Measurements from ENCODE around the gene RFTN2. TPM values are rescaled to one million over a fixed set of nuclear protein-coding genes. Genes with fewer than 3 reads are reported as not detected.

RFTN2 gene
- total and polyA plus RNA-seq, 2 of the 13 experiments (the other 11 are each of a cell fraction or from before 2014, with no cell fraction given) = not detected

DNA sequence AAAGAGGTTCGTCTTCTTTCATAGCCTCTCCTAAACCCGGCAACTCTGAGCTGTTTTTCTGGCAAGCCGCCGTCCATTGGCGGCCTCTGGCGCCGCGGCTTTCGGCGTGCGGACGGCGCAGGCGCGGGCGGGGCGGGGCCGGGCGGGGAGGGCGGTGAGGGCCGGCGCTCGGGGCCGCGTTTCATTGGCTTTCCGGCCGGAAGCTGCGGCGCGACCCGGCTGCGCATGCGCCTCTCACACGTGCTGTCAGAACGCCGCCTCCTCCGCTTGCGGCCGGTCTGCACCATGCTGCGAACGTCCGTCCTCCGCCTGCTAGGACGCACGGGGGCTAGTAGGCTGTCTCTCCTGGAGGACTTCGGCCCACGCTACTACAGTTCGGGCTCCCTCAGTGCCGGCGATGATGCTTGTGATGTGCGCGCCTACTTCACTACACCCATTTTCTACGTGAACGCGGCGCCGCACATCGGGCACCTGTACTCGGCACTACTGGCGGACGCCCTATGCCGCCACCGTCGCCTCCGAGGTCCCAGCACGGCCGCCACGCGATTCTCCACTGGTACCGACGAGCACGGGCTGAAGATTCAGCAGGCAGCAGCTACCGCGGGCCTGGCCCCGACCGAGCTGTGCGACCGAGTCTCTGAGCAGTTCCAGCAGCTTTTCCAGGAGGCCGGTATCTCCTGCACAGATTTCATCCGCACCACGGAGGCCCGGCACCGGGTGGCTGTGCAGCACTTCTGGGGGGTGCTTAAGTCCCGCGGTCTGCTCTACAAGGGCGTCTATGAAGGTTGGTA, 29.9 kb upstream of the RFTN2 start, which contains the start of gene MARS2 (continued):
- TF ChIP-seq ZNF615 (CRISPR knock-in tag; IDR thresholded peaks at IDR 0.05; ENCODE audit: borderline replicate concordance) = no peak
- TF ChIP-seq ZNF367 (CRISPR knock-in tag; IDR thresholded peaks at IDR 0.05; ENCODE audit: borderline replicate concordance) = no peak; the same call in 1 of the 2 replicates
- TF ChIP-seq GATAD1 (CRISPR knock-in tag; IDR thresholded peaks at IDR 0.05) = peak; percentile 84
- TF ChIP-seq RFX3 (CRISPR knock-in tag; IDR thresholded peaks at IDR 0.05) = 0 out of 2 replicates have a peak, but pooled peaks have one; percentile 9
- TF ChIP-seq TP53 (CRISPR knock-in tag; conservative IDR thresholded peaks at IDR 0.05) = no peak
- no peak for TF ChIP-seq MAFK (conservative IDR thresholded peaks at IDR 0.05 in 1 of 2, IDR thresholded peaks at IDR 0.05 in 1 of 2; ENCODE audit: low read length in 2 of 2)
- TF ChIP-seq, protein P1, sequence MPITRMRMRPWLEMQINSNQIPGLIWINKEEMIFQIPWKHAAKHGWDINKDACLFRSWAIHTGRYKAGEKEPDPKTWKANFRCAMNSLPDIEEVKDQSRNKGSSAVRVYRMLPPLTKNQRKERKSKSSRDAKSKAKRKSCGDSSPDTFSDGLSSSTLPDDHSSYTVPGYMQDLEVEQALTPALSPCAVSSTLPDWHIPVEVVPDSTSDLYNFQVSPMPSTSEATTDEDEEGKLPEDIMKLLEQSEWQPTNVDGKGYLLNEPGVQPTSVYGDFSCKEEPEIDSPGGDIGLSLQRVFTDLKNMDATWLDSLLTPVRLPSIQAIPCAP (CRISPR knock-in tag; IDR thresholded peaks at IDR 0.05; ENCODE audit: low read depth) = no peak
- TF ChIP-seq, protein P2, sequence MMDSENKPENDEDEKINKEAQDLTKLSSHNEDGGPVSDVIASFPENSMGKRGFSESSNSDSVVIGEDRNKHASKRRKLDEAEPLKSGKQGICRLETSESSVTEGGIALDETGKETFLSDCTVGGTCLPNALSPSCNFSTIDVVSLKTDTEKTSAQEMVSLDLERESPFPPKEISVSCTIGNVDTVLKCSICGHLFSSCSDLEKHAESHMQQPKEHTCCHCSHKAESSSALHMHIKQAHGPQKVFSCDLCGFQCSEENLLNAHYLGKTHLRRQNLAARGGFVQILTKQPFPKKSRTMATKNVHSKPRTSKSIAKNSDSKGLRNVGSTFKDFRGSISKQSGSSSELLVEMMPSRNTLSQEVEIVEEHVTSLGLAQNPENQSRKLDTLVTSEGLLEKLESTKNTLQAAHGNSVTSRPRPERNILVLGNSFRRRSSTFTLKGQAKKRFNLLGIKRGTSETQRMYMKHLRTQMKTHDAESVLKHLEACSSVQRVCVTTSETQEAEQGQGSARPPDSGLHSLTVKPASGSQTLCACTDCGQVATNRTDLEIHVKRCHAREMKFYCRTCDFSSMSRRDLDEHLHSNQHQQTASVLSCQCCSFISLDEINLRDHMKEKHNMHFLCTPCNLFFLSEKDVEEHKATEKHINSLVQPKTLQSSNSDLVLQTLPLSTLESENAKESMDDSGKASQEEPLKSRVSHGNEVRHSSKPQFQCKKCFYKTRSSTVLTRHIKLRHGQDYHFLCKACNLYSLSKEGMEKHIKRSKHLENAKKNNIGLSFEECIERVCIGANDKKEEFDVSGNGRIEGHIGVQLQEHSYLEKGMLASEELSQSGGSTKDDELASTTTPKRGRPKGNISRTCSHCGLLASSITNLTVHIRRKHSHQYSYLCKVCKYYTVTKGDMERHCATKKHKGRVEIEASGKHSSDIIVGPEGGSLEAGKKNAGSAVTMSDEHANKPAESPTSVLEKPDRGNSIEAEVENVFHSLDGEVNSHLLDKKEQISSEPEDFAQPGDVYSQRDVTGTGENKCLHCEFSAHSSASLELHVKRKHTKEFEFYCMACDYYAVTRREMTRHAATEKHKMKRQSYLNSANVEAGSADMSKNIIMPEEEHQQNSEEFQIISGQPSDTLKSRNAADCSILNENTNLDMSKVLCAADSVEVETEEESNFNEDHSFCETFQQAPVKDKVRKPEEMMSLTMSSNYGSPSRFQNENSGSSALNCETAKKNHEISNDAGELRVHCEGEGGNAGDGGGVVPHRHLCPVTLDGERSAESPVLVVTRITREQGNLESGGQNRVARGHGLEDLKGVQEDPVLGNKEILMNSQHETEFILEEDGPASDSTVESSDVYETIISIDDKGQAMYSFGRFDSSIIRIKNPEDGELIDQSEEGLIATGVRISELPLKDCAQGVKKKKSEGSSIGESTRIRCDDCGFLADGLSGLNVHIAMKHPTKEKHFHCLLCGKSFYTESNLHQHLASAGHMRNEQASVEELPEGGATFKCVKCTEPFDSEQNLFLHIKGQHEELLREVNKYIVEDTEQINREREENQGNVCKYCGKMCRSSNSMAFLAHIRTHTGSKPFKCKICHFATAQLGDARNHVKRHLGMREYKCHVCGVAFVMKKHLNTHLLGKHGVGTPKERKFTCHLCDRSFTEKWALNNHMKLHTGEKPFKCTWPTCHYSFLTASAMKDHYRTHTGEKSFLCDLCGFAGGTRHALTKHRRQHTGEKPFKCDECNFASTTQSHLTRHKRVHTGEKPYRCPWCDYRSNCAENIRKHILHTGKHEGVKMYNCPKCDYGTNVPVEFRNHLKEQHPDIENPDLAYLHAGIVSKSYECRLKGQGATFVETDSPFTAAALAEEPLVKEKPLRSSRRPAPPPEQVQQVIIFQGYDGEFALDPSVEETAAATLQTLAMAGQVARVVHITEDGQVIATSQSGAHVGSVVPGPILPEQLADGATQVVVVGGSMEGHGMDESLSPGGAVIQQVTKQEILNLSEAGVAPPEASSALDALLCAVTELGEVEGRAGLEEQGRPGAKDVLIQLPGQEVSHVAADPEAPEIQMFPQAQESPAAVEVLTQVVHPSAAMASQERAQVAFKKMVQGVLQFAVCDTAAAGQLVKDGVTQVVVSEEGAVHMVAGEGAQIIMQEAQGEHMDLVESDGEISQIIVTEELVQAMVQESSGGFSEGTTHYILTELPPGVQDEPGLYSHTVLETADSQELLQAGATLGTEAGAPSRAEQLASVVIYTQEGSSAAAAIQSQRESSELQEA (CRISPR knock-in tag; IDR thresholded peaks at IDR 0.05; ENCODE audit: not compliant biosample characterization) = peak; percentile 62
- no peak for TF ChIP-seq NFE2 (CRISPR knock-in tag; IDR thresholded peaks at IDR 0.05)
- TF ChIP-seq REL (CRISPR knock-in tag; conservative IDR thresholded peaks at IDR 0.05) = 0 out of 2 replicates have a peak, but pooled peaks have one; percentile 15
- TF ChIP-seq TRIM24 (CRISPR knock-in tag; IDR thresholded peaks at IDR 0.05) = no peak
- peak; percentile 99 for TF ChIP-seq SAP130 (CRISPR knock-in tag; IDR thresholded peaks at IDR 0.05; ENCODE audit: low read depth)
- no peak; the same call in 1 of the 2 replicates for TF ChIP-seq ZNF335 (CRISPR knock-in tag; IDR thresholded peaks at IDR 0.05)
- 0 out of 2 replicates have a peak, but pooled peaks have one; percentile 86 for TF ChIP-seq GTF3A (CRISPR knock-in tag; conservative IDR thresholded peaks at IDR 0.05)
- no peak for TF ChIP-seq SRSF4 (IDR thresholded peaks at IDR 0.05; ENCODE audit: low read depth, low read length, poor library complexity, severe bottlenecking)
- TF ChIP-seq SP5 (CRISPR knock-in tag; IDR thresholded peaks at IDR 0.05; ENCODE audit: borderline replicate concordance, low read depth) = peak; percentile 52
- no peak for TF ChIP-seq RBAK (CRISPR knock-in tag; IDR thresholded peaks at IDR 0.05)
- TF ChIP-seq ZNF850 (CRISPR knock-in tag; conservative IDR thresholded peaks at IDR 0.05) = no peak
- TF ChIP-seq ZNF616 (CRISPR knock-in tag; IDR thresholded peaks at IDR 0.05; ENCODE audit: low read depth) = peak; percentile 97
- TF ChIP-seq ZNF563 (CRISPR knock-in tag; IDR thresholded peaks at IDR 0.05) = peak; percentile 63

Data from HepG2 (cell line).